Left ventricle myocardium superior (tissue), 1 donor: Measurements from ENCODE around the gene MAT1A. TPM values are rescaled to one million over a fixed set of nuclear protein-coding genes. Genes with fewer than 3 reads are reported as not detected.
"Not testable (repeated sequence)": the region's sequence is repeated elsewhere in the genome, so short reads cannot be mapped to it uniquely, and the experiment has no call there.

Experiments
- ATAC-seq: fragments of 200-7000 bp; cut with Tn5 transposase; one replicate; pipeline ENCODE4 v1.9.1; 2020; ENCODE audit warnings: mild to moderate bottlenecking, moderate library complexity
- DNase-seq: peaks from one replicate; pipeline ENCODE4 v3.0.0-alpha.2; 2020
- intact Hi-C: fragments of 100-400 bp; cut with micrococcal nuclease; formaldehyde crosslinking; loops from one replicate; pipeline ENCODE4 v1.11.0; 2022
- long read RNA-seq: library from polyadenylated mRNA; unstranded; transcript quantifications from one replicate; pipeline ENCODE4 v2.0.0, GENCODE V29; 2021
- total RNA-seq: library from RNA; stranded (reverse); fragmentation: NEBNext Ultra II Directional; extraction: Animal tissue kit (Norgen Biotek cat#: 25700); gene quantifications from one replicate; pipeline ENCODE4 v1.2.1, GENCODE V29; 2021
- donor health status: DM: no; HTN: yes; CAD: no; lungs with severe emphysema.

The MAT1A gene
- total RNA-seq: not detected
- long read RNA-seq: 0 reads

DNA sequence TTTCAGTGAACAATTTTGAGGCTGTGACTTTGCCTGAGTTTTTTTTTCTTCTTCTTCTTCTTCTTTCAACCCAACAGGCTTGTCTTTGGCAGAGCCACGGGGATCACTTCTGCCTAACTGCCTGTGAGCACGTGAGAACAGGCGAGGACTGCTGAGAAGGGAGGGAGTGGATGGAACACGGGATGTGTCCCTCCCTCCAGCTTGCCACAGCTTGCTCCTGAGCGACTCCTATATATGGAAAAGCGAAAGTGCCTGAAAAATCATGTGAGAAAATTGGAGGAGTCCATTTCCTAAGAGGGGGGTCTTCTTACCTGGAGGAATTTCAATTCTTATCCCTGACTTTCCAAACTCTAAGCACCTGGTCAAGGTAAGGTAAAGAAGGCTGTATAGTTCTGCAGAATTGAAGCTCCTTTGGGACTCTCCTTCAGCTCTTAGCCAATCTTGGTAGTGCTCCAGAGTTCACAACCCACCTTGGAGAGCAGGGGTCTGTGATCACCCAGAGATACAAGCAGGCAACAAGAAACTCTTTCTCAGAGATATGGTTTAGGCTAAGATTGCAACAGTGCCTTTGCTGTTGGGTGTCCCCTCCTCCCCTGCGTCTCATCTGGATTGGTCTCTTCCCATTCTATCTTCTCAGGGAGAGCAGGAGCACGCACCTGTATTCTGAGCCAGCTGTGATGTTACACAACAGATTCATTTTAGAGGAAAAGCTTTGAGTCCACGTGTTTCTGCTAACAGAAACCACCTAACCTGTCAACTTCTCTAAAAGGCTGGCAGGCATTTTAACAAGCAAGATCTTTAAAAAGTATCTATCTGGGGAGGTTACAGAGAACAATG lies at the start of gene MAT1A:
TSS of gene MAT1A (minus strand) at position 208 of the 837 bp plus-strand sequence. CDS start 235 bp downstream, outside the sequence.
- ATAC-seq (peak; percentile 28), DNase-seq (no peak)
- intact Hi-C loops: no loop called here

DNA sequence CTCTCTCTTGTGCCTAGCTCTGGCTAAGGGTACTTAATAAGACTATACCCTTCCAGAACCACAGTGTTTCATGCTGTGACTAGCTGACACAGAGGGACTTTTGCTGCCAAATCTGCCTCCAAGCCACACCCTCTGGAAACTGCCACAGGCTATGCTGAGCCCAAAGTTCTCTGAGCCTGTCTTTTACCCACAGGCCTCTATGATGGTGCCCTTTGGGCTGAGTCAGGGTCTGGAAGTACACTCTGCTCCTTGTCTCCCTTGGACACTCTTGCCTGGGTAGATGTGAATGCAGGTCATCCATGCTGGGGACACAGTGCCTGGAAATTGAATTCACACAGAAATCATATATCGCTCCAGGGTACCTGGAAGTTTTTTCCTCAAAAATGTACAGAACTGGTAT lies 44.5 kb upstream of the MAT1A start:
- DNase-seq (no peak), ATAC-seq (no peak)
- intact Hi-C loops: no loop called here

DNA sequence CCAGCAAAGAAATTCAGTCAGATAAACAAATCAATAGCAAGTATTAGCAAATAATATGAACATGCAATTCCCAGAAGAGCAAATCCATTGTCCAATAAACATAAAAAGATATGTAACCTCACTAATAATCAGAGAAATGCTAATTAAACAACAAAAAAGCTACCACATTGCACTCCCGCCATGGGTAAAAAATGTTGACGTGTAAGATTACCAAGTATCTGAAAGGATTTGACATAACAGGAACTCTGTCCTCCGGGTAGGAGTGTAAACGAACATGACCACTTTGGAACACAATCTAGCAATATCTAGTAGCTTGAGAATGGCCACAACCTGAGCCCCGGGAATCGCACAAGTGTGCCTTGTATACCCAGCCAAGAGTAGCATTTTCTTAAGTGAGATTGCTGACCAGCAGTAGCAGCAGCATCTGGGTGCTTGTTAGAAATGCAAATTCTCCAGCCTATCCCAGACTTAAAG lies 35.5 kb upstream of the MAT1A start:
- intact Hi-C loops: no loop called here
- DNase-seq (no peak), ATAC-seq (no peak)

DNA sequence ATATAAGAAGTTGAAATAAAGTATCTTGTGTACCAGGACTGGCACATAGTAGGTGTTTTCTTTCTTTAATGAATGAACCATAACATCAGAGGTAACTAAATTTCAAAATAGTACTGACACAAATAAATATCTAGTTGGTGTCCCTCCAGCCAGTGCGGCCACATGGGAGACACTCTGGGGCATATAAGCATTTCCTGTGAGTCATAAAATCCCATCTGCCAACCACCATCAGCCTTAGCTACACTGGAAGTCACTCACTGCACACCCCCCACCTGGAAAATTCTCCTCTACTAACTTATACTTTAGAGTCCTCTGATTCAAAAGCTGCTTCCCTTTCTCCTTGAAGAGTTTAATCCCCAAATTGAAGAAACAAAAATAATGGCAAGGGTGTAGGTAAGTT lies 34.6 kb upstream of the MAT1A start:
- DNase-seq: no peak
- intact Hi-C loops: no loop called here

DNA sequence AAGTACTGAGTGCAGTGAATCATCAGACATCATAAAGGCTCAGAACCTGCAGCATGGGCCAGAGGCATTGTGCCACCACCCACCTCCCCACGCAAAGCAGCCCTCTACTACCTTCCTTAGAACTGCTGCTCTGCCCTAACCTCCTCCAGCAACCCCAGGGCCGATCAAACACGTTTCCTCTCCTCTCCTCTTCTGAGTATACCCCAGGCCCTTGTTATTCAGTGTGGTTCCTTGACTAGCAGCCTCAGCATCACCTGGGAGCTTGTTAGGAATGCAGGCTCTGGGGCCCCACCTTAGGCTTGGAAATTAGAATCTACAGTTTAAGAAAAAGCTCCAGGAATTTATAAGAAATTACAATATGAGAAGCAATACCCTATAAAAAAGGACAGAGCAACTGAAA lies 33.9 kb upstream of the MAT1A start:
- DNase-seq (no peak), ATAC-seq (no peak)
- intact Hi-C loops: no loop called here

More for the DNA sequence above, 34.6 kb upstream of the MAT1A start:
- ATAC-seq: no peak

DNA sequence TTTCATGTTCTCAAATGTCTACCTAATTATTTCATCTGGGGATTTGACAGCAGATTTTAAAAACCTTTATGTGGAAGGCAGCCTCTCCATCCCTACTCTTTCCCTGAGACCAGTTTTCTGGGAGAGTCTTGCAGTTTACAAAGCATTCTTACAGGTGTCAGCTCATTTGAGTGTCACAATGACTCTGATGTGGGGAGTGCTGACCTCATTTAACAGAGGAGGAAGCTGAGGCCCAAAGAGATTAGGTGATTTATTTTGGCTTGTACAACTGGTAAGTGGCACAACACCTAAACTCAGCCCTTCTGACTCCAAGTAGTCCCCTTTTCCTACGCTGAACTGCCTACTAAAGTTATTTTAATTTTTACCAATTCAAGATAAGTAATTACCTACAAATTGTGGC lies 33.3 kb upstream of the MAT1A start:
- DNase-seq (no peak), ATAC-seq (no peak)
- intact Hi-C loops: no loop called here

DNA sequence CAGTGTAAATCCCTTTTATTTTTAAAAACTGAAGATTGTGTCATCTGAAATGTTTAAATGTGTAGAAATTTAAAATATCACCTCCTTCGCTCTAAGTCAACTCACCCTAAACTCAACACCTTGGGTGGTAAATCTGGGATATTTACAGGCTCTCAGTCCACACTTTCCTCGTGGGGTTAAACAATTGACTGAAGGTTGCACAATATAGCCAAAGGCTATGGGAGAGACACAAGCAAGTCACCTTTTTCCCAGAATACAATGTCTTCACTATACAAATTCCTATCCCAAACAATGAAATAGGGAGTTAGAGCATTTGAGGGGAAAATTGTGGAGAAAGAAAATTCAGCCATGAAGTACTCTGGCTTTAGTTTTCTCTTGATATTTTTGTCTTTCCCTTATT lies 32.7 kb upstream of the MAT1A start:
- intact Hi-C loops: no loop called here
- DNase-seq: no peak
- no peak for ATAC-seq

DNA sequence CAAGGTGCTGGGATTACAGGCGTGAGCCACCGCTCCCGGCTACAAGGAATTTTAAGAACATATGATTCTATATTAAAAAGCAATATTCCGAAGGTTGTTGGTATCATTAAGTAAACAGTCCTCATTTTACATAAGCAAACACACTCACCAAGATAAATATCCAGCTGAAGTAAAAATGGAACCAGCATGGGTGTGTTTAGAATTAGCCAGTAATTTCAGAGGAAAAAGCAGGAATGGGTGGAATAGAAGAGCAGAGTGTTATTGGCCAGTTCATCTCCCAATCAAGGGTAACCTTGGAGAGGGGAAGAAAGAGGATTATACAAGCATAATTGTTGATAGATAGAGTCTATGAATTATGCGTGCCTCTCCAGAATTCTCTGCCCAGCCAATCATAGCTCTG lies 31.7 kb upstream of the MAT1A start:
- intact Hi-C loops: no loop called here
- DNase-seq (no peak), ATAC-seq (no peak)

DNA sequence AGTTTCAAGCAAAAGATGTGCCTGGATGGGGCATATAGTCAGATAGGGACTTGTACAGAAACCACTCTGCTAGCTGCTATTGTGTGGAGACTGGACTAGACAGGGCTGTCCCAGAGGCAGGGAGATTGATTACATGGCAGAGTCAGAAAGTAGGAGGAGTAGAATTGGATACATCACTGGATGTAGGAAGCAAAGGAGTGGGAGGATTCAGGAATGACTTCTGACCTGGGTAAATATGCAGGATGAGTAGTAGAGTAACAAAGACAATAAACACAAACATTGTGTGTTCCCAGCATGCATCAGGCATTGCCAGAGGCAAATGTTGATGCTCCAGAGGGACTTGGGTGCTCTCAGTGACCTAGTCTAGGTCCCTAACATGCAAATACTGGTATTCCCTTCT lies 30.9 kb upstream of the MAT1A start:
- intact Hi-C loops: no loop called here
- no peak for ATAC-seq
- DNase-seq: no peak

DNA sequence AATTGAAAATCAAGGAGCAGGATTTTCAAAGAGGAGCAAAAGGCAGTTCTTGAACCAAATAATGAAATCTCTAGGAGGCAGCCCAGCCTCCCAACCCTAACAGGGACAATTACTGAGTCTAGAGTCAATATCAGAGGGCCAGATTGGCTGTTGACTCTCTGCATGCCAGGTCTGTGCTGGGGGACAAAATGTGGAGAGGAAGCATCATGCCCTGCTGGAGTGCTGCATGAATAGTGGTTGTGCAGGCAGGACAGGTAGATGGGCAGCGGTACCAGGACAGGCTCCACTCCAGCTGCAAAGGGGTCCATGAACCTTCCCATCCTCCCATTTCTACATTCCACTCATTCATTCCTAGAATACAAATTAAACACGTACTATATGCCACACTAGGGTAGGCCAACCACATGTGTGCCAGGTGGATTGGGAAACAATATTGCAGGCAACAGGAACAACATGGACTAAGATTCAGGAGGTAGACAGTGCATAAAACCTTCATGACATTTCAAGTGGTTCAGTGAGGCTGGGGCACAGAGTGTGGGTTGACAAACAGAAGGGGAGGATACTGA lies 30.4 kb upstream of the MAT1A start:
- intact Hi-C loops: no loop called here
- ATAC-seq: no peak
- no peak for DNase-seq

DNA sequence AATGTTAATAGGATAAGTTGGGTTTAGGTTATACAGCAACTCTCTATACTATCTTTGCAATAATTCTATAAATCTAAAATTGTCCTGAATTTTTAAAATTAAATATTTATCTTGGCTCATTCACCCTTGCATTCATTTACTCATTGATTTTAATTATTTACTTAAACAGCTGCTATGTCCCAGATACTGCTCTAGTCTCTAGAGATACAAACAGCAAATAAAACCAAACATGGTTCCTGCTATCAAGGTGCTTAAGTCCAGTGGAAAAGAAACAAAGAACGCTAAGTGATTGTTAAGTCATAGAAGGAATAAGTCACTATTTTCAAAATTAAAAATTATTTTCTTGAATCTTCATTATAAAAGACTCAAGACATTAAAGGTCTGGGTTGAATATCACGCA lies 29.9 kb upstream of the MAT1A start:
- no peak for ATAC-seq
- DNase-seq: no peak
- intact Hi-C loops: no loop called here

DNA sequence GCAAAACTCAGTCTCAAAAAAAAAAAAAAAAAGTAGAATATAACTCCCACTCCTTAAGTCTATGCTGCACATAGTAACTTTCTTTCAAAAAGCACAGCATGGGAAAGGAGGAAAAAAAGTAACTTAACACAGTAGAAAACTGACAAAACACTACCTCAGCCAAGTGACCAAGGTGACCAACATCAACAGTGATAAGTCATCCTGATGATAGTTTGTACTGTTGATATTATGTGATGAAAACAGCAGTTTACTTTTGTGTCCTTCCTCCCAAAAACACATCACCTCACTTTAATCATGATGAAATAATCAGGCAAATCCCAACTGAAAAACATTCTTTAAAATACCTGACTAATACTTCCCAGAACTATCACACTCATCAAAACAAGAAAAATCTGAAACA lies 29.3 kb upstream of the MAT1A start:
- no peak for DNase-seq
- intact Hi-C loops: no loop called here
- ATAC-seq: no peak

DNA sequence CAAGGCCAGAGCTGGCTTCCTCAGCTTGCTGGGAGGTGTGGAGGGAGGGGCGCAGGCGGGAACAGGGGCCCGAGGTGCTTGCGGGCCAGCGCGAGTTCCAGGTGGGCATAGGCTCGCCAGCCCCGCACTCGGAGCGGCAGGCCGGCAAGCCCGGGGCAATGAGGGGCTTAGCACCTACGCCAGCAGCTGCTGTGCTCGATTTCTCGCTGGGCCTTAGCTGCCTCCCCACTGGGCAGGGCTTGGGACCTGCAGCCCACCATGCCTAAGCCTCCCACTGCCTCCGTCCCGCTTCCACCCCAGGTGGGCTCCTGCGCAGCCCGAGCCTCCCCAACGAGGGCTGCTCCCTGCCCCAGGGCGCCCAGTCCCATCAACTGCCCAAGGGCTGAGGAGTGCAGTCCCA lies 25.9 kb upstream of the MAT1A start:
- intact Hi-C loops: no loop called here
- ATAC-seq: no peak

DNA sequence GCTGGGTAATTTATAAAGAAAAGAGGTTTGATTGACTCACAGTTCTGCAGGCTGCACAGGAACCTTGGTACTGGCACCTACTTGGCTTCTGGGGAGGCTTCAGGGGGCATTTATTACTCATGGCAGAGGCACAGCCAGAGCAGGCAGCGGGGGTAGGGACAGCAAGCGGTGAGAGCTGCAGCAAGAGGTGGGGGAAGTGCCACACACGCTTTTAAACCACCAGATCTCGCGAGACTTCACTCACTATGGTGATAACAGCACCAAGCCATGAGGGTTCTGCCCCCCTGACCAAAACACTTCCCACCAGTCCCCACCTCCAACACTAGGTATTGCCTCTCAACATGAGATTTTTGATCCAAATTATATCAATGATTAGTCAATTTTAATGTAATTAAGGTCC lies 24.1 kb upstream of the MAT1A start:
- intact Hi-C loops: no loop called here
- no peak for ATAC-seq
- DNase-seq: no peak

More for the DNA sequence above, 25.9 kb upstream of the MAT1A start:
- no peak for DNase-seq

DNA sequence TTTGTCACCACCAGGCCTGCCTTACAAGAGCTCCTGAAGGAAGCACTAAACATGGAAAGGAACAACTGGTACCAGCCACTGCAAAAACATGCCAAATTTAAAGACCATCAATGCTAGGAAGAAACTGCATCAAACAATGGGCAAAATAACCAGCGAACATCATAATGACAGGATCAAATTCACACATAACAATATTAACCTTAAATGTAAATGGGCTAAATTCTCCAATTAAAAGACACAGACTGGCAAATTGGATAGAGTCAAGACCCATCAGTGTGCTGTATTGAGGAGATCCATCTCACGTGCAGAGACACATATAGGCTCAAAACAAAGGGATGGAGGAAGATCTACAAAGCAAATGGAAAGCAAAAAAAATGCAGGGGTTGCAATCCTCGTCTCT lies 16.5 kb upstream of the MAT1A start:
- intact Hi-C loops: not testable (repeated sequence)

DNA sequence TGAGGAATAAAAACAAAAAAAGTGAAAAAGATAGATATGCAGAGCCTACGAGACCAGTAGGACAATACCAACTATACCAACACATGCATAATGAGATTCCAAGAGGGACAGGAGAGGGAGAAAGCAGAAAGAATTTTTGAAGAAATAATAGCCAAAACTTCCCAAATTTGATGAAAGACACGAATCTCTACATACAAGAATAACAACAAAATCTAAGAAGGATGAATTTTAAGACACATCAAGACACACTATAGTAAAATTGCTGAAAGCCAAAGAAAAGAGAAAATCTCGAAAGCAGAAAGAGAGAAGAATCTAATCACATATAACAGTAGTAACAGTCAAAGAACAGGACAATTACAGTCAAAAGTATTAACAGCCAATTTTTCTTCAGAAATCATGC lies 7.5 kb upstream of the MAT1A start:
- intact Hi-C loops: no loop called here
- no peak for DNase-seq
- ATAC-seq: no peak

More for the DNA sequence above, 16.5 kb upstream of the MAT1A start:
- not testable (repeated sequence) for DNase-seq, ATAC-seq

DNA sequence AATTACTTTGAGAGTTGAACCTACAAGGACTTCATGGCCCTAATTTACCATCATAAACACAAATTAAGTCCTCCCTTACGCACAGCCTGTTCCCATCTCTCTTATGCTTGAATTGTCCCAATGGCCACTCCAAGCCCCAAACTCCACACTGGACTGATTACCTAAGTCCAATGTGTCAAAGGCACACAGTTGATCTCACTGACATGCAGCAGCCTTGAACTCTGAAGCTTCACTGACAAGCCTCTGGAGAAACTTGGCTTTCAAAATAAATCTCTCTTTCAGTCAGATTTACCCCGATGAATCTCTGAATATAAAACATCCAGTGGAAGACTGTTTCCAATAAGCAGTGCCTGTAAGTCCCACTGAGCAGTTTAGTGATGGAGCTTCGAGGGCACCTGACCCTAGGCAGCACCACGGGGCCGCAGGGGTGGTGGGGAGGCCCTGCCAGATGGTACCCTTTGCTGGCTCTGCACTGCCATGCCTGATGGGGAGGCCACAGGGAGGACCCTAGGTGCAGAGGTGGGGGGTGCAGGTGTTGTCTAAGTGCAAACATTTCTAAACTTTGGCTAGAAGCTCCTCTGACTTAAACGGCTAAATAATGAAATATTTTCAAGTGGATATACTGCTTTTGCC lies 3.3 kb upstream of the MAT1A start:
- no peak for ATAC-seq
- no peak for DNase-seq
- intact Hi-C loops: no loop called here

DNA sequence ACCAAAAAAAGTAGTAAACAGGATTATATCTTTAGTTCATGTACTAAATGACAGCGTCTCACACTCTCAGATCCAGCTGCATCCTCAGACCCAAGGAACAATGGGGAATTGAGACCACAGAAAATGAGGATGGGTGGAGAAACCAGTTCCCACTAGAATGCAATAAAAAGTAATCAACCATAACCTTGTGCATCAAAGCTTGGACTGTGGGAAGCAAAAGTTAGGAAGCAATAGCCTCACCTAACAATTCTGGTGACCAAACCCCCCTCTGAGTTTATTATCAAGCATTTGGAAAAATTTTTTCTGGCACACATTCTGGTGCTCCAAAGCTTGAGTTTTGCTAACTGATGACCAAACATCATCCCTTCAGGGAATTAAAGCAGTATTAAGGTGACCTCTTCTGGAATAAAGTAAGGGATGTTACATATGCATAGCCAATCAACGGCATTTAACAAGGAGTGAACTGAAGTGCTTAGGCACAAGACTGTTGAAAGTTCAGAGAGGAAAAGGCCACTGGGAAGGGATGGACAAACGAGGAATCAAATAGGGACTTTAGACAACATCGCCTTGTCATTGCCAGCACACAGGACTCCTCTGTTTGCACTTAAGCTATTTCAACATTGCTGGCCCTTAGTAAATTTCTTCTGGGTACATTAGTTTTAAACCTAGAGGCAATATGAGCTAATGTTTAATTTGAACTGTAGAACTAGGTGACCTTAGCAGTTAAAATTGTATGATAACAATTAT lies 1.2 kb upstream of the MAT1A start:
- ATAC-seq: no peak
- no peak for DNase-seq
- intact Hi-C loops: no loop called here

DNA sequence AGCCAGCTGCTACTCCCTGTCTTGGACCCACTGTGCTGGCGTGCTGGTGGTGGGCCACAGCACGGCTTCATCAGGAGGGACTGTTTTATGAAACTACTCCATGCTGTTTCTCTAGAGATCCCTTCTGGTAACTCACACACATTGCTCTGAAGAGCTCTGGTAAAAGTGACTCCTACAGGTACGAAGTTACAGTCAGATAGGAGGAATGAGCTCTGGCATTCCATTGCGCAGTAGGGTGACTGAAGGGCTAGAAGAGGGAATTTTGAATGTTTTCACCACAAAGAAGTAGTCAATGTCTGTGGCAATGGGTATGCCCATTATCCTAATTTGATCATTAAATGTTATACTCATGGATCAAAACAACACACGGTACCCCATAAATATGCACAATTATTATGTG lies 609 bp downstream of the MAT1A start:
- DNase-seq (no peak), ATAC-seq (no peak)
- intact Hi-C loops: no loop called here

DNA sequence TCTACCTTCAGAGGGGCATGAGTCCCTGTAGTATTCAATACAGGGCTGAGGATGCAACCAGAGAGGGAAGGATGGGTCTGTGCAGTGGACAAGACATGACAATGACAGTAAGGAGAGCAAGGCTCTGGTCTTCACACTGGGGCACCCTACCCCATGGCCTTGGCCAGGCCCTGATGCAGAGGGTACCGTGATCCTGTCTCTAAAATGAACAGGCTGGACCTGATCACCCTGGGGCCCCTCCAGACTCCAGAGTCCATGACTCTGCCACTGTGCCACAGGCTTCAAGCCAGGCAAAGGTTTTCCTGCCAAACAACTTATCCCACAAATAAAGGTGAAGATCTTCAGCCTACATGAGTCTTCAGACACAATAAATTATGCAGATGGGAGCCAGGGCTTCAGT lies 4.9 kb downstream of the MAT1A start:
- intact Hi-C loops: no loop called here
- DNase-seq (no peak), ATAC-seq (no peak)
